ENCODE data around the gene ATXN2.

Gene ATXN2

GRCh38 chr12:111441107-111441928 is 157.8 kb downstream of the ATXN2 start:
- no peak for TF ChIP-seq CTCF (IDR thresholded peaks at IDR 0.05; ENCODE audit: low read depth, low read length)
- no peak for DNase-seq (ENCODE audit: extremely low read depth, low read depth)

- TF ChIP-seq CTCF (IDR thresholded peaks at IDR 0.05; ENCODE audit: low read depth, low read length), result no peak
- no peak for DNase-seq (ENCODE audit: extremely low read depth, low read depth)
Measured at GRCh38 chr12:111440631-111441030, 158.5 kb downstream of the ATXN2 start.

DNA sequence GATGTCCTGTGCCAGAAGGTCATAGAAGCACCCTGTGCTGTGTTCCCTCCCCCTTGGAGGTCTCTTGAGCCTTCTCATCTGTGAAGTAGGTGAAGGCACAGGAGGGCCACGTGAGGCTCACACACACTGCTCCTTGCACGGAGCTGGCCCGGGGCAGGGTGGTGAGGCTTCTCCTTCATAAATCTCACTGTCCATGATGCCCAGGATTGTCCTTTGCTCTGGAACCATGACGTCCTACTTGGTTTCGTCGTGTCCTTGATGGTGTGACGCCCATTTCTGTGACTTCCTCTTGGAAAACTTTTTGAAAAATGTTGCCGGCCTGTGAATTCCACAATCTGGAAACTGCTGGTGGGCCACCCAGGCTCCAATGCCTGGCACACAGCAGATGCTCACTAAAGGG is 159.0 kb downstream of the ATXN2 start:
- TF ChIP-seq CTCF (IDR thresholded peaks at IDR 0.05; ENCODE audit: low read depth, low read length), result no peak
- no peak for DNase-seq (ENCODE audit: extremely low read depth, low read depth)

DNA sequence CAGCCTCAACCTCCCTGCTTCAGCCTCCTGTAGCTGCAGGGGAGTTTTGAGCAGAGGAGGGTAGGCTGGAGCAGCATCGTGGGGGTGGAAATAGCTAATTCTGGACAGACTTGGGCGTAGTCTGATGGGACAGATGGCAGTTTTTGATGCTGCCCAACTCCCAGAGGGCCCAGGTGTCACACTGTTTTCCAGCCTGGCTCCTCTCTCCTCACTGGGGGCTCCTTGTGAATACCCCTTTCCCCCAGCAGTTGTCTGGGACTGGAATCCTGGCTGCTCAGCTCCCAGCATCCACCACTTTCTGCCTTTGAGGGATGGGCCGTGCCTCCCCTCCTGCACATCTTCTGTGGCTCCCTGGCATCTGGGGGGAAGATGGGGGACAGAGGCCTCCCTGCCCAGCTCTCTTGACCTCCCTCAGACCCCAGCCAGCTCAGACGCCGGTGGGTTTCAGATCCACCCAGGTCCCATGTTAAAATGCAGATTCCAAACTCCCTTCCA is 159.4 kb downstream of the ATXN2 start:
- no peak for TF ChIP-seq CTCF (IDR thresholded peaks at IDR 0.05; ENCODE audit: low read depth, low read length)
- no peak for DNase-seq (ENCODE audit: extremely low read depth, low read depth)

- TF ChIP-seq CTCF (IDR thresholded peaks at IDR 0.05; ENCODE audit: low read depth, low read length), result no peak
- no peak for DNase-seq (ENCODE audit: extremely low read depth, low read depth)
Measured at GRCh38 chr12:111438481-111438880, 160.6 kb downstream of the ATXN2 start.

DNA sequence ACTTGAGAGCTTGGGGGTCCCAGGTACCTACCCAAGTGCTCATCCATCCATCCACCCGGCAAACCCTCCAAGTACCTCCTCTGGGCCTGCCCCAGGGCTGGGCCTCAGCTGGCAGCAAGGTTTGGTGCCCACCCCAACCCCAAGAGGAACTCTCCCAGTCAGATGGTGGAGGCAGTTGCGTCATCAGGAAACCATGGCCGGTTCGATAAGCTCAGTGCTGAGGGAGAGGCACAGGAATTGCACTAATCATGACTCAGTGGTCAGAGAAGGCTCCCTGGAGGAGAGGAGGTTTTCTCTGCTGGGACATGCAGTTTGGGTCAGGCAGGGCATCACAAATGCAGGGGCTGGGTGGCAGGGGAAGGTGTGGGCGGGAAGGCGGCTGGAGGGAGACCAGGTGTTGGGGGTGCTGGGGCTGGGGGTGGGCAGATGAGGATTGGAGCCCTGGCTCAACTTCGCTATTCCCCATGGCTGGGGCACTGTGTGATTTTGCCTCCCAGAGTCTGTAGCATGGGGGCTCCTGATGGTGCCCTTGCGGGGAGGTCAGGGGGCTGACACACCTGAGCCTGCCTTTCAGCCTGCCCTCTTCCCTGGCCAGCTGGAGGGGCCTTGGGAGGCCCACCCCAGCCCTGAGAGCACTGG is 161.2 kb downstream of the ATXN2 start:
- no peak for TF ChIP-seq CTCF (IDR thresholded peaks at IDR 0.05; ENCODE audit: low read depth, low read length)
- no peak for DNase-seq (ENCODE audit: extremely low read depth, low read depth)

- no peak for TF ChIP-seq CTCF (IDR thresholded peaks at IDR 0.05; ENCODE audit: low read depth, low read length)
- DNase-seq (ENCODE audit: extremely low read depth, low read depth), result no peak
Measured at GRCh38 chr12:111436811-111437210, 162.3 kb downstream of the ATXN2 start.
